NOMO-1 treated with dmso at 0.1 percent for 144 hours (cell line): Measurements from ENCODE around the gene EXOC6B.

Experiments used
- DNase-seq: peaks from one replicate; lab custom pipeline; 2025; ENCODE audit not compliant: unreplicated experiment; lab: John Stamatoyannopoulos, UW

Gene EXOC6B

GRCh38 chr2:72388263-72388662 is 437.6 kb downstream of the EXOC6B start:
- no peak for DNase-seq

- no peak for DNase-seq
Observed at GRCh38 chr2:72386288-72386687, 439.5 kb downstream of the EXOC6B start.

- no peak for DNase-seq
Observed at GRCh38 chr2:72378753-72379348, 447.0 kb downstream of the EXOC6B start.

GRCh38 chr2:72367530-72368225 is 458.2 kb downstream of the EXOC6B start:
- no peak for DNase-seq

GRCh38 chr2:72363406-72363805 is 462.4 kb downstream of the EXOC6B start:
- DNase-seq: no peak

- DNase-seq: no peak
Observed at GRCh38 chr2:72362733-72363132, 463.1 kb downstream of the EXOC6B start.

- no peak for DNase-seq
Observed at GRCh38 chr2:72361521-72361920, 464.3 kb downstream of the EXOC6B start.

GRCh38 chr2:72361042-72361441 is 464.8 kb downstream of the EXOC6B start:
- DNase-seq: no peak

- no peak for DNase-seq
Observed at GRCh38 chr2:72350852-72351251, 475.0 kb downstream of the EXOC6B start.

- DNase-seq: no peak
Observed at GRCh38 chr2:72349016-72349415, 476.8 kb downstream of the EXOC6B start.

GRCh38 chr2:72347081-72347480 is 478.8 kb downstream of the EXOC6B start:
- no peak for DNase-seq

- DNase-seq: no peak
Observed at GRCh38 chr2:72341639-72342038, 484.2 kb downstream of the EXOC6B start.

GRCh38 chr2:72340665-72341064 is 485.2 kb downstream of the EXOC6B start:
- DNase-seq: no peak

- DNase-seq: no peak
Observed at GRCh38 chr2:72338076-72338475, 487.8 kb downstream of the EXOC6B start.

GRCh38 chr2:72332720-72333119 is 493.1 kb downstream of the EXOC6B start:
- no peak for DNase-seq

- no peak for DNase-seq
Observed at GRCh38 chr2:72330652-72331051, 495.2 kb downstream of the EXOC6B start.

- no peak for DNase-seq
Observed at GRCh38 chr2:72326759-72327158, 499.1 kb downstream of the EXOC6B start.

- no peak for DNase-seq
Observed at GRCh38 chr2:72325592-72326422, 500.0 kb downstream of the EXOC6B start.

GRCh38 chr2:72316774-72317173 is 509.1 kb downstream of the EXOC6B start:
- DNase-seq: no peak

- DNase-seq: no peak
Observed at GRCh38 chr2:72300147-72300684, 525.6 kb downstream of the EXOC6B start.

- DNase-seq: no peak
Observed at GRCh38 chr2:72293620-72294019, 532.2 kb downstream of the EXOC6B start.

- DNase-seq: no peak
Observed at GRCh38 chr2:72292433-72292832, 533.4 kb downstream of the EXOC6B start.
